Esophagus (tissue), 2 donors: ENCODE measurements around the gene TENM4. TPM values are rescaled to one million over a fixed set of nuclear protein-coding genes. Genes with fewer than 3 reads are reported as not detected.

Experiments used
- H3K27ac ChIP-seq, 2 donors: one replicate each; pipeline ENCODE4 v1.5.1; 2013; ENCODE audit warnings: low read depth in 2 of 2, mild to moderate bottlenecking in 2 of 2, inconsistent platforms in 1 of 2, low read length in 1 of 2, moderate library complexity in 1 of 2
- H3K27me3 ChIP-seq, 2 donors: one replicate each; pipeline ENCODE4 v1.6.1; 2013; ENCODE audit warnings: low read length in 2 of 2, control low read depth in 1 of 2, mild to moderate bottlenecking in 1 of 2; ENCODE audit not compliant: insufficient read depth in 2 of 2, control insufficient read depth in 1 of 2
- H3K36me3 ChIP-seq, 2 donors: one replicate each; pipeline ENCODE4 v1.6.1; 2013; ENCODE audit warnings: low read length in 1 of 2; ENCODE audit not compliant: control insufficient read depth in 2 of 2, insufficient read depth in 2 of 2
- H3K4me1 ChIP-seq, 2 donors: one replicate each; pipeline ENCODE4 v1.6.1; 2013; ENCODE audit warnings: low read length in 1 of 2; ENCODE audit not compliant: control insufficient read depth in 2 of 2, insufficient read depth in 2 of 2
- H3K4me3 ChIP-seq, 2 donors: one replicate each; pipeline ENCODE4 v1.5.1; 2013; ENCODE audit warnings: low read length in 2 of 2, mild to moderate bottlenecking in 2 of 2, low read depth in 1 of 2, moderate library complexity in 1 of 2
- H3K9me3 ChIP-seq, 2 donors: one replicate each; pipeline ENCODE4 v1.6.1; 2013; ENCODE audit warnings: mild to moderate bottlenecking in 2 of 2, low read depth in 1 of 2, low read length in 1 of 2, moderate library complexity in 1 of 2; ENCODE audit not compliant: control insufficient read depth in 2 of 2, insufficient read depth in 1 of 2
- WGBS, 2 donors: extraction: QIAGEN DNeasy Blood & Tissue Kit; methylation state at CpG; one replicate each; pipeline ENCODE4 v1.1.7; 2013; 5-methylcytosine and 5-hydroxymethylcytosine counted together
- polyA plus RNA-seq, 2 donors: library from polyadenylated mRNA; stranded (reverse); fragments of 200-250 nt; gene quantifications; one replicate each; pipeline ENCODE4 v1.2.3, GENCODE V29; 2013
- donor health status: healthy with polysubstance abuse.
- donor health status: Bipolar disorder and iron deficiency.

Gene TENM4
- polyA plus RNA-seq, 2 donors: 1.3 to 4.1 TPM

DNA sequence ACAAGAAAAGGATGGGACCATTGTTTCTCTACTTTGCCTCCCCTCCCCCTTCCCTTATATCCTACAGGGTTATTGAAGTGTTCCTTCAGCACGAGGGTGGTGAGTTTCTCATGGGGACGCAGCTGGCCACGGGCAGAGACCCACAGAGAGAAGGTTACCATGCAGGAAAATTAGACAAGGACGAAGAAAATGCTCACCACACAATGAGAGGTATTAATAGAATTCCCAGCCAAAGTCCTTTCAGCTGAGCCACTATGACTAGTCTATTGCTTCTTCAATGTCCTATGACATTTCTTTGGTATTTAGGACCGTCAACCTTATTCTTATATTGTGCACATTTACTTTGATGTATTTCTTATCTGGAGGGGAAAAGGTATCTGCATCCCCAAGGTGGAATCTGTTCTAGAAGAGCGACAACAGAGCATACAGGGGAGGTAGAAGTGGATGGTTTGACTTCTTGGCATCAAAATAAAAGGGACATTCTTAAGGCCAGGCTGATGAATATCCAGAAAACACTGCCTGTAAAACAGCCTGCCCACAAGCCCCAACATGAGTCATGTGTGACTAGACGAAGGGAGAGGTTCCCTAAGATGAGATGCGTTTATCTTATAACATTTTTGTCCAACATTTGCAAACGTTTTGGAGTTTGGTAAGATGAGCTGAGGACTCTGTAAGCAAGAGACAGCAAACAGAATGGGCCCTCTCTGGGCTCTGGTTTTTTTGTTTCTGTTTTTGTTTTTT is 656.3 kb downstream of the TENM4 start:
- Histone ChIP-seq H3K4me1 (no peaks in the 10 kb centered on the region), H3K36me3 (no peaks in the 10 kb centered on the region), H3K27me3 (no peaks in the 10 kb centered on the region), H3K27ac (no peak overlapping the region), H3K4me3 (no peak overlapping the region), H3K9me3 (peaks cover 0 to 2% of the 10 kb centered on the region in 2 donors)
- 54 to 60% methylated on average over 9 of the region's 9 CpGs for WGBS, 2 donors

DNA sequence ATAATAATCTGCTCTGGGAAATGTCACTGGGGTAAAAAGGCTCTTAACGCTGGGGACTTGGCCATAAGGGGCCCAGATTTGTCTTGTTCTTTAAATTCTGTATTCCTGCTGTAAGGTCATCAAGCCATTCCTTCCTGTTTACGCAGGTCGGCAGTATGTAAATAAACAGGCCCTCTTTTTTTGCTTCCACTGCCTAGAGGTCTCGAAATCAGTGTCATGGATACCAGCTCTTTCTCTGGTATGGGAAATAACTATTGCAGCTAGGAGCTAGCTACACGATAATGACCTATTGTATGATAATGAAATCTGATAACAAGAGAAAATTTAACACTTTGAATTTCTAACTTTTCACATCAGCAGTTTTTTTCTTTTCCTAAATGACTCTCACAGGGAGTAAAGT is 657.0 kb downstream of the TENM4 start:
- H3K4me1 ChIP-seq: no peaks in the 10 kb centered on the region
- 56 to 71% methylated on average over 5 of the region's 5 CpGs for WGBS, 2 donors
- H3K27me3 ChIP-seq: no peaks in the 10 kb centered on the region
- no peaks in the 10 kb centered on the region for H3K36me3 ChIP-seq
- H3K4me3 ChIP-seq: no peak overlapping the region
- peaks cover 0 to 2% of the 10 kb centered on the region in 2 donors for H3K9me3 ChIP-seq
- H3K27ac ChIP-seq: no peak overlapping the region

DNA sequence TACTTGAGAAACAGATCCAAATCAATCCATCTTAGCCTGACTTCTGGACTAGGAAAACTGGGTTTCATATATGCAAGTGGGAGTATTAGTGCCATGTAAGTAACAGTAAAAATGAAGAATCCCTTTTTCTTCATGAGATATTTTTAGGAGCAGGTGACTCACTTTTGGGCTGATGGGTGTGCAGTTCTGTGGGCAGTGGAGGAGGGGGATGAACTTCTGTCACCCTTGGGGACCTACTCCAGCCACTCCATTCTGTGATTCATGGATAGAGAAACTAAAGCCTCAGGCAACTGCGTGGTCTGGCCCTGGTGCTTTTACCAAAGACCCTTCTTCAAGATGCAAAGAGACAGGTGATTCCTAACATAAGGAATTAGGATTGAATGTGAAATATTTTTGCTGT is 657.5 kb downstream of the TENM4 start:
- peaks cover 0 to 2% of the 10 kb centered on the region in 2 donors for H3K9me3 ChIP-seq
- H3K36me3 ChIP-seq: no peaks in the 10 kb centered on the region
- H3K27ac ChIP-seq: no peak overlapping the region
- H3K4me1 ChIP-seq: no peaks in the 10 kb centered on the region
- no peaks in the 10 kb centered on the region for H3K27me3 ChIP-seq
- H3K4me3 ChIP-seq: no peak overlapping the region
- WGBS, 2 donors: 68 to 91% methylated on average over 1 of the region's 1 CpG

DNA sequence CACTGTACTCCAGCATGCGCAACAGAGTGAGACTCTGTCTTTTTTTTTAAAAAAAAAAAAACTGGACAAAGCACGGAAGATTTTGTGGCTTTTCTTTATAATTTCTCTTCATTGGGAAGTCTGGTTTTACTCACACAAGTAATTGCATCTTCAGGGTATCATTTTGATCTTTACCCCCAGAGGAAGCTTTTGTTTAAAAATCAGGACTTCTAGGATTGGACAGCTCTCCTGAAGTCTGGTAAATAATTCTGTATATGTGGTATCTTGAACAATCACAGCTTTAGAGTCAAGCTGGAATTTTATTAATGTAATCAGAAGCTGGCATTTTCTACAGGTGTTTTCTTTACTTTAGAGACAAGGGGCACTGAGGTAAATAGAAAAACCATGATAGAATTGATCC is 658.1 kb downstream of the TENM4 start:
- no peaks in the 10 kb centered on the region for H3K36me3 ChIP-seq
- H3K4me1 ChIP-seq: no peaks in the 10 kb centered on the region
- H3K9me3 ChIP-seq: peaks cover 0 to 2% of the 10 kb centered on the region in 2 donors
- no peak overlapping the region for H3K4me3 ChIP-seq
- H3K27ac ChIP-seq: no peak overlapping the region
- 88 to 93% methylated on average over 2 of the region's 2 CpGs for WGBS, 2 donors
- no peaks in the 10 kb centered on the region for H3K27me3 ChIP-seq

DNA sequence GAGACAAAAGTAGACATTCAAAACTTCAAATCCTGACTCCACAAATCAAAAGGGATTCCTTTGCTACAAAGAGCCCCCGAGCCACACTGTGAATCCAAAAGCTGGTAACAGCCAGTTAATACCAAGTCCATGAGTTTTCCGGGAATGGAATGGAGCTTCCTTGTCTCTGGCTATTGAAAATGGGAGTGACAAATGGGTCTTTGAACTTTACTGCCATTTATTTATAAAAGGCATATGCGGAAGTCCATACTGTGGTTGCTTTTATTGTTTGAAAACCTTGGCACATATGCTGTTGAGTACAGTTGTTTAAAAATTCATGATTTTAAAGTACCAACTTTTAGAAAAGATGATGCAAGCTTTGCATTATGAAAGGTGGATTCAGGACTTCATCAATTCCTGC is 659.9 kb downstream of the TENM4 start:
- H3K27ac ChIP-seq: no peak overlapping the region
- no peaks in the 10 kb centered on the region for H3K9me3 ChIP-seq
- no peak overlapping the region for H3K4me3 ChIP-seq
- WGBS, 2 donors: 86 to 89% methylated on average over 3 of the region's 3 CpGs
- H3K27me3 ChIP-seq: no peaks in the 10 kb centered on the region
- H3K4me1 ChIP-seq: no peaks in the 10 kb centered on the region
- no peaks in the 10 kb centered on the region for H3K36me3 ChIP-seq

DNA sequence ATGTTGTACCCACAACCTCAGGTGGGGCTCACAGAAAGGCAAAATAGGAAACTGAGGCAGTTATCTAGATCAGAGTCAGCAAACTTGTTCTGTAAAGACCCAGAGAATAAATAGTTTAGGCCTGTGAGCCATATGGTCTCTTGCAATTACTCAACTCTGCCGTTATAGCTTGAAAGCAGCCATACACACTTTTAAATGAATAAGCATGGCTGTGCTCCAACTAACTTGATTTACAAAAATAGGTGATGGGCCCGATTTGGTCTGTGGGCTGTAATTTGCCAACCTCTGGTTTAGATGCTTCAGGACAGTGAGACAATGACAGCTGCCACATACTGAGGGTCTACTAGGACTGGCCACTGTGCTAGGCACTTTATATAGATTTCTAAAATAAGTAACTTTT is 667.3 kb downstream of the TENM4 start:
- H3K4me3 ChIP-seq: no peak overlapping the region
- H3K27me3 ChIP-seq: no peaks in the 10 kb centered on the region
- H3K9me3 ChIP-seq: peaks cover 0 to 2% of the 10 kb centered on the region in 2 donors
- H3K27ac ChIP-seq: no peak overlapping the region
- H3K36me3 ChIP-seq: no peaks in the 10 kb centered on the region
- H3K4me1 ChIP-seq: no peaks in the 10 kb centered on the region
- 61 to 72% methylated on average over 2 of the region's 2 CpGs for WGBS, 2 donors

DNA sequence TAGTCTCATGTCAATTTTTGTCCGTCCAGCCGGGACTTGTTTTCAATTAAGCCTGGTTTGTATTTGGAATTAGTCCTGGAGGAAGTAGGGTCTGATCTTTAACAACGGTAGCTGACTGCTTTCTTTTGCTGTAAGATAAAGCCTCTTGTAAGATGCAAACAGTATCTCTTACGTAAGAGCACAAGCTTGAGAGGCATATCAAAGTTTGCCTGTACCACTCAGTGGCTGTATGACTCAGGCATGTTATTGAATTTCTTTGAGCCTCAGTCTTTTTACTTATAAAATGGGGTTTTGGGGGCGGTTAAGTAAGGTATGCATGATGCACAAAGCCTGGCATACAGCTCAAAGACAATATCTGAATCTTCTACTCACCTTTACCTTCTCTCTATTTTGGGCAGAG is 667.8 kb downstream of the TENM4 start:
- WGBS, 2 donors: 52 to 63% methylated on average over 5 of the region's 5 CpGs
- Histone ChIP-seq H3K27me3 (no peaks in the 10 kb centered on the region), H3K4me3 (no peak overlapping the region)

DNA sequence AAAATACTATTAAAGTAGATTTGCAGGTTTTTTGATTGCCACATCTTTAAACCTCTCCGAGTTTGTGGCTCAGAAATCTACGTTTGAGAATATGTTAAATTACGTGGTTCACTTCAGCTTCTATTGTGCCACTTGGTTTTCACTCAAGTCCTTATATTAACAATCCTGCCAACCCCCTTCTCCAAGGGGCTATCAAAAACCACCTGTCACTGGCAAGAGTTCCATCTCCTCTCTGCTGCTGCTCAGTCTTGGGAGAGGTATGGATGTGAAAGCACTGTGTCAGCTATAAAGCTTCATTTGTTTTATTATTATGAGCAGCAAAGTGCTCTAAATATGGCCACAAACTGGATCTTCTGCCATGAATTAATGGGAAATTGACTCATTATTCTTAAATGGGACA is 668.6 kb downstream of the TENM4 start:
- no peaks in the 10 kb centered on the region for H3K4me1 ChIP-seq
- H3K27me3 ChIP-seq: no peaks in the 10 kb centered on the region
- H3K4me3 ChIP-seq: no peak overlapping the region
- no peaks in the 10 kb centered on the region for H3K36me3 ChIP-seq
- 92 to 95% methylated on average over 3 of the region's 3 CpGs for WGBS, 2 donors
- no peak overlapping the region for H3K27ac ChIP-seq
- H3K9me3 ChIP-seq: peaks cover 0 to 2% of the 10 kb centered on the region in 2 donors

More for the DNA sequence above, 667.8 kb downstream of the TENM4 start:
- H3K27ac ChIP-seq: no peak overlapping the region
- peaks cover 0 to 2% of the 10 kb centered on the region in 2 donors for H3K9me3 ChIP-seq
- H3K36me3 ChIP-seq: no peaks in the 10 kb centered on the region
- no peaks in the 10 kb centered on the region for H3K4me1 ChIP-seq

DNA sequence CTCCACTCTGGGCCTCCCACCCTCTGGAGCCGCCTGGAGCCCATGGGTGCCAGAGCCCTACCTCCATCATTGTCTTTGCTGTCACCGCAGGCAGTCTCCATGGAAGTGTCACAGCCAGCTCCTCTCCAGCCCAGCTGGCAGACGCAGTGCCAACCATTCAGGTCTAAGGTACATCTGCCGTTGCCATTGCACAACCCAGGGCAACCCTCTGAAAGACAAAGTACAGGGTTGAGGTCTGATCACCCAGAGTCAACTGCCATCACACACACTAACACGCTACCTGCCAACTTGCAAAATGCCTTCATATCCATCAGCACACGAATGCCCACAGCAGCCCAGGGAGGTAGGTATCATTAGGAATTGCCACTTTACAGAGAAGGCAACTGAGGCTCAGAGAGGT is 669.9 kb downstream of the TENM4 start:
- 88 to 95% methylated on average over 6 of the region's 6 CpGs for WGBS, 2 donors
- Histone ChIP-seq H3K9me3 (peaks cover 0 to 2% of the 10 kb centered on the region in 2 donors), H3K4me1 (no peaks in the 10 kb centered on the region), H3K27ac (no peak overlapping the region), H3K36me3 (no peaks in the 10 kb centered on the region), H3K4me3 (no peak overlapping the region), H3K27me3 (no peaks in the 10 kb centered on the region)

DNA sequence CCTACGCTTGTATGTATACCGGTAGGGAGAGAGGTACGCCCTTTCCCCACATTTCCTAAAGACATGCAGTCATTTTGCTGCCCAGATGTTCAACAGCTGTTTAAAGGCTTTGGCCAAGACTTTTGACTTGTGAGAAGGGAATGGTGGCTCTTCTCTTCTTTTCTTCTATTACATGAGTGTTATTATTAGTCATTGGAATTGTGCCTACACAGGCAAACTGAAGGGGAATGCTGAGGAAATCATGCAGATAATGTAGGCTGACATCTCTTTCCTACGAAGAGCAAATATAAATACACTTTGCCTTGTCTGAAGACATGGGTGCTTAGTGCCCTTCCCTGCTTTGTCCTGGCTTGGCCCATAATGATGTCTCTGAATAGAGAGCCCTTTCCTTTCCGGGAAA is 671.9 kb downstream of the TENM4 start:
- Histone ChIP-seq H3K36me3 (no peaks in the 10 kb centered on the region), H3K27me3 (no peaks in the 10 kb centered on the region), H3K9me3 (peaks cover 0 to 2% of the 10 kb centered on the region in 2 donors), H3K4me1 (no peaks in the 10 kb centered on the region), H3K4me3 (no peak overlapping the region), H3K27ac (no peak overlapping the region)
- 85 to 94% methylated on average over 5 of the region's 5 CpGs for WGBS, 2 donors
